ENCODE measurements around the gene MARCHF5.

MARCHF5 gene

DNA sequence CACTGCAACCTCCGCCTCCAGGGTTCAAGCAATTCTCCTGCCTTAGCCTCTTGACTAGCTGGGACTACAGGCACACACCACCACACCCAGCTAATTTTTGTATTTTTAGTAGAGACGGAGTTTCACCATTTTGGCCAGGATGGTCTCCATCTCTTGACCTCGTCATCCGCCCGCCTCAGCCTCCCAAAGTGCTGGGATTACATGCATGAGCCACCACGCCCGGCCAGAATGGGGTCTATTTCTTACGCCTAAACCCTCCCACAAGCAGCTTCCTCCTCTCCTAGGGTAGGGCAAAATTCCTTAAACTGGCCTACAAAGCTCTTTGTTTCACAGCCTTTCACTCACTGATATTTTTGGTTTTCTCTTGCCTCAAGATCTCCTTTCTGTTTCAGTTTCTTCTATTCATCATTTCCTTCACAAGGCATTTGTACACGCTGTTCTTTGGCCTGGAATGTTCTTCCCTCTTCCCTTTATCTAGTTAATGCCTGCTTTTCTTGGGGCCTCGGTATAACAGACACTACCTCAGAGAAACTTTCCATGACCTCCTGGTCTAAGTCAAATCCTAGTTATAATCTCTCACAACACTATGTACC is 6.8 kb upstream of the MARCHF5 start:
- DNase-seq (ENCODE audit: extremely low read depth, low read depth) = no peak
- TF ChIP-seq, protein P1, sequence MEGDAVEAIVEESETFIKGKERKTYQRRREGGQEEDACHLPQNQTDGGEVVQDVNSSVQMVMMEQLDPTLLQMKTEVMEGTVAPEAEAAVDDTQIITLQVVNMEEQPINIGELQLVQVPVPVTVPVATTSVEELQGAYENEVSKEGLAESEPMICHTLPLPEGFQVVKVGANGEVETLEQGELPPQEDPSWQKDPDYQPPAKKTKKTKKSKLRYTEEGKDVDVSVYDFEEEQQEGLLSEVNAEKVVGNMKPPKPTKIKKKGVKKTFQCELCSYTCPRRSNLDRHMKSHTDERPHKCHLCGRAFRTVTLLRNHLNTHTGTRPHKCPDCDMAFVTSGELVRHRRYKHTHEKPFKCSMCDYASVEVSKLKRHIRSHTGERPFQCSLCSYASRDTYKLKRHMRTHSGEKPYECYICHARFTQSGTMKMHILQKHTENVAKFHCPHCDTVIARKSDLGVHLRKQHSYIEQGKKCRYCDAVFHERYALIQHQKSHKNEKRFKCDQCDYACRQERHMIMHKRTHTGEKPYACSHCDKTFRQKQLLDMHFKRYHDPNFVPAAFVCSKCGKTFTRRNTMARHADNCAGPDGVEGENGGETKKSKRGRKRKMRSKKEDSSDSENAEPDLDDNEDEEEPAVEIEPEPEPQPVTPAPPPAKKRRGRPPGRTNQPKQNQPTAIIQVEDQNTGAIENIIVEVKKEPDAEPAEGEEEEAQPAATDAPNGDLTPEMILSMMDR (IDR thresholded peaks at IDR 0.05; ENCODE audit: low read depth, low read length) = no peak

DNA sequence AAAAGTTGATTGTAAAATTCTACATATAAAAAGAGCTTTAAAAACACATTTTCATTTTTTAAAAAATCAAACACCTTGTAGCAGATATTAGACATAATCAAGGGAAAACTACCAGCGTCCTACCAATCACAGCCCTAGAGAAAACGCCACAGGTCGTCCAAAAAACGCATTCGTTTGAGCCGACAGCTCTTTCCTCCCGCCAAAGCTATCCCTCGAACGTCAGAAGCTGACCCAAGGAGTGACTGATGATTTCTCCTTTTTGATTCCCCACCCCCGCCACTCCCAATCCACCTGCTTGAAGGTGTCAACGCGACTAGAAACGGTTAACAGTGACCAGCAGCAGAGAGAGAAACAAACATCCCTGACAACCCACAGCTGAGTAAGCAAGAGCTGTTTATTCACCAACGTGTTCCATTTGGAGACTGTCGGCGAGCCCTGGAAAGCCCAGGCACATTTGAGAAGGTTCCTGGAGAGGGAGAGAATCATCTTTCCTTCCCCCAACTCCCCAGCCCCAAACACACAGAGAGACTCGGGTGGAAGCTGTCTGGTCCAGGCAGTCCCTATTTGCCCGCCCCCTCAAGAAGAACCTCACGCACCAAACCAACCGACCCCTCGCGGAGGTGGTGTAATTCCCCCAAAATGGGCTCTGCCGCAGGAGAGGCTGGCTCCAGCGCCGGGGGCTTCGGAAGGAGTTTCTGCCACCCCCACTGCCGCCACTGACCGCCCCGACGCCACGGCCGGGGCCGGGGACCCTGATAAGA is 711 bp upstream of the MARCHF5 start:
- TF ChIP-seq, protein P1 (IDR thresholded peaks at IDR 0.05; ENCODE audit: low read depth, low read length) = no peak
- DNase-seq (ENCODE audit: extremely low read depth, low read depth) = peak; percentile 4

DNA sequence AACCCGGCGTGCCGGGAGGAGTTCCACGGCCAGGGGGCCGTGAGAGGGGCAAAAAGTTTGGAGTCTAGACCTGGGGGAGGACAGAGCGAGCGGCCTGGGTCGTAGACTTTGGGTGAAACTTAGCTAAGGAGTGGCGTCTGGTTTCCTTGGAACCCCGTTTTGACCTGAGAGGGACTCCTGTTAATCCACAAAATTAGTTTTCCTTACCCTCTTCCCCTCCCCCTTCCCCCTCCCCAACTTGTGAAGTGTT is 574 bp downstream of the MARCHF5 start:
- DNase-seq (ENCODE audit: extremely low read depth, low read depth) = no peak
- TF ChIP-seq, protein P1 (IDR thresholded peaks at IDR 0.05; ENCODE audit: low read depth, low read length) = no peak

DNA sequence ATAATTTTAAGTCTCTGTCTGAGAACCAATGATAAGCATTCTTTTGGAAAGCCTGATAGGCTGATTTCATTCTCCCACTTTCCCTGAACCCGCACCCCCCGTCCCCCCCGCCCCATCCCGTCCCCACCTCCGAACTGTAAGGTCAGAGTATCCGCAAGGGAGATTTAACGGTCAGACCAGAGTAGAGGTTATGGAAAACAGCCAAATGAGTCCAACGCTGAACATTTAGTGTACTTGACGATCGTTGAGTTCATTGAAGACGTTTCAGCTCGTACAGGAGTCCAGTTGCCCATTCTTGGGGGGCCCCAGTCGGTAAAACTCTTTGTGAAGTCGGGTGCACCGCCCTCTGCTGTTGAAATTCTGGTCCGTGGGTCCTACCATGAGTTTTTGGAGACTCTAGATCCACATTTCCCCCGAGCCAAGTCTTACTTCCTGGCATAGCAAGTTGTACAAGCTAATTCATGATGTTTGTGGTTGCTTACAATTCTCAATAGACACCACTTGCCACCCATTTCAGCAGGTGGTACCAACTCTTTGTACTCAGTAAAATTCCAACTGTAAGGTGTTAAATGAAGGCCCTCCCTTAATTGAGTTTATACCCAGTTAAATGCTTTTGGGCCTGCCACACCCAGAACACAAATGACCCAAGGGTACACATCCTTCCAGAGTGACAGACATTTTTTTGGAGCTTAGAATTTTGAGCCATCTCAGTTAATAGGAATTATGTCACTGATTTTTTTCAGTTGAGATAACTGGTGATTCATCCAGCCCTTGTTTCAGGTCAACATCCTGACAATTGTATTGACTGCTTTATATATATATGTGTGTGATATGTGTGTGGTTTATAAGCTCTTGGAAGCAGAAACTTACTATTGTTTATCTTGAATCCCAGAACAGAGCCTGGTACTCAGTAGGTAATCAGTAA is 1.2 kb downstream of the MARCHF5 start:
- TF ChIP-seq, protein P1 (IDR thresholded peaks at IDR 0.05; ENCODE audit: low read depth, low read length) = peak; percentile 60
- peak; percentile 15 for DNase-seq (ENCODE audit: extremely low read depth, low read depth)

DNA sequence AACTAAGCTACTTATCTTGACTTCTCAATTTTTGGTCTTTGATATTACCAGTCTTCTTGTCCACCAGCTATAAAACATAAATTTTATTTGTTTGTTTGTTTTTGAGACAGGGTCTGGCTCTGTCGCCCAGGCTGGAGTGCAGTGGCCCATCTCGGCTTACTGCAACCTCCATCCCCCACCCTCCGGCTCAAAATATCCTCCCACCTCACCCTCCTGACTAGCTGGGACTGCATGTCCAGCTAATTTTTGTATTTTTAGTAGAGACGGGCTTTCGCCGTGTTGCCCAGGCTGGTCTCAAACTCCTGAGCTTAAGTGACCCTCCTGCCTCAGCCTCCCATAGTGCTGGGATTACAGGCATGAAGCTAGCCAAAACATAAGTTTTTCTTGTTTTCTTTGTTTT is 7.5 kb downstream of the MARCHF5 start:
- TF ChIP-seq, protein P1 (IDR thresholded peaks at IDR 0.05; ENCODE audit: low read depth, low read length) = no peak
- no peak for DNase-seq (ENCODE audit: extremely low read depth, low read depth)

DNA sequence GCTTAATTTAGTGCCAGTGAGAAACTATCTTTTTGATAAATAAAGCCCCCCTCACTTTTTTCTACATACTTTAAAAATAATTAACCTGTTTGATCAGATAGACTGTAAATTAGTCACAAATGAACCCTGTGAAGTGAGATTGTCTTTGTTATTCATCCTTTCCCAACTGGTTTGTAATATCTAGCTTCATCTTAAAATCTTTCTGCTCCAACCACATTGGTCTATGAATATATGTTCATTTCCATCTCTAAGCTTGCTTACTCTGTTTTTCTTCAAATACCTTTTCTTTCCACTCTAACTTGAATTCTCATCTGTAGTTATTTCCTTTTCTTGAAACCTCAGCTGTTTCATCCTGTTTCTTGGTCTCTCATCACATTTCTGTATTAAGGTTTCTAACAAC is 12.1 kb downstream of the MARCHF5 start:
- no peak for DNase-seq (ENCODE audit: extremely low read depth, low read depth)
- TF ChIP-seq, protein P1 (IDR thresholded peaks at IDR 0.05; ENCODE audit: low read depth, low read length) = no peak

DNA sequence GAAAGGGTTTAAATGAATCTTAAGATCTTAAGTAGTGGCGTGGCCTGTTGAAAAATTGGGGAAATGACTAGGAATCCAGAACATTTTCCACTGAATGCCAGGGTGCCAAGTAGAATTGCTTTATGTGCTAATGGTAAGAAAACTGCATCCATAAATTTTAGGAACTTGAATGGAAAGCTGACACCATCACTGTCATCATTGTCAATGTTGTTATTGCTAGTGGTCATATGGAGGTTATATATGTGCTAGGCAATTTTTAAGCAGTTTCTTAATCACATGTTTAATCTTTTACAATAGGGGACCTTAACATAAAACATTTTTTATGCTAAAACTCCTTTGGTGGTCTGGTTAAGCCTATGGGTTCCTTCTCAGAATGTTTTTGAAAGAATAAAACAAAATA is 13.1 kb downstream of the MARCHF5 start:
- TF ChIP-seq, protein P1 (IDR thresholded peaks at IDR 0.05; ENCODE audit: low read depth, low read length) = no peak
- no peak for DNase-seq (ENCODE audit: extremely low read depth, low read depth)

Data from AG09319 (cell line).